Suppressor macrophage treated with lipopolysaccharide for 4 hours (primary cell): ENCODE data around the gene DLG5.

Source experiments
- DNase-seq: peaks from one replicate; pipeline ENCODE4 v3.0.0-alpha.2; 2020

Gene DLG5

GRCh38 chr10:77910524-77911145 is 15.9 kb downstream of the DLG5 start:
- no peak for DNase-seq

GRCh38 chr10:77909749-77910375 is 16.7 kb downstream of the DLG5 start:
- DNase-seq: no peak

GRCh38 chr10:77909021-77909748 is 17.4 kb downstream of the DLG5 start:
- no peak for DNase-seq

- no peak for DNase-seq
Measured at GRCh38 chr10:77907900-77908717, 18.4 kb downstream of the DLG5 start.

- DNase-seq: no peak
Measured at GRCh38 chr10:77907462-77907861, 19.1 kb downstream of the DLG5 start.

GRCh38 chr10:77906951-77907421 is 19.6 kb downstream of the DLG5 start:
- DNase-seq: no peak

- DNase-seq: no peak
Measured at GRCh38 chr10:77905781-77906180, 20.8 kb downstream of the DLG5 start.

GRCh38 chr10:77905086-77905748 is 21.3 kb downstream of the DLG5 start:
- no peak for DNase-seq

GRCh38 chr10:77904100-77904840 is 22.3 kb downstream of the DLG5 start:
- no peak for DNase-seq

GRCh38 chr10:77902159-77902558 is 24.4 kb downstream of the DLG5 start:
- no peak for DNase-seq

GRCh38 chr10:77901743-77902142 is 24.8 kb downstream of the DLG5 start:
- no peak for DNase-seq

GRCh38 chr10:77899690-77900089 is 26.9 kb downstream of the DLG5 start:
- no peak for DNase-seq

- no peak for DNase-seq
Measured at GRCh38 chr10:77899080-77899477, 27.5 kb downstream of the DLG5 start.

GRCh38 chr10:77898323-77899079 is 28.1 kb downstream of the DLG5 start:
- no peak for DNase-seq

- DNase-seq: no peak
Measured at GRCh38 chr10:77896058-77896457, 30.5 kb downstream of the DLG5 start.

- DNase-seq: no peak
Measured at GRCh38 chr10:77894058-77894457, 32.5 kb downstream of the DLG5 start.

GRCh38 chr10:77893386-77893785 is 33.2 kb downstream of the DLG5 start:
- DNase-seq: no peak

GRCh38 chr10:77892761-77893160 is 33.8 kb downstream of the DLG5 start:
- no peak for DNase-seq

GRCh38 chr10:77892021-77892739 is 34.4 kb downstream of the DLG5 start:
- DNase-seq: no peak

GRCh38 chr10:77890097-77890496 is 36.5 kb downstream of the DLG5 start:
- DNase-seq: no peak
